ENCODE data around the gene KLHL29. TPM values are rescaled to one million over a fixed set of nuclear protein-coding genes. Genes with fewer than 3 reads are reported as not detected.
A peak's percentile ranks its signal among the peaks of the same experiment; 100 is the strongest.

The KLHL29 gene
- total and polyA plus RNA-seq, 2 experiments from 2014 or later, result 3.8 to 9.9 TPM

DNA sequence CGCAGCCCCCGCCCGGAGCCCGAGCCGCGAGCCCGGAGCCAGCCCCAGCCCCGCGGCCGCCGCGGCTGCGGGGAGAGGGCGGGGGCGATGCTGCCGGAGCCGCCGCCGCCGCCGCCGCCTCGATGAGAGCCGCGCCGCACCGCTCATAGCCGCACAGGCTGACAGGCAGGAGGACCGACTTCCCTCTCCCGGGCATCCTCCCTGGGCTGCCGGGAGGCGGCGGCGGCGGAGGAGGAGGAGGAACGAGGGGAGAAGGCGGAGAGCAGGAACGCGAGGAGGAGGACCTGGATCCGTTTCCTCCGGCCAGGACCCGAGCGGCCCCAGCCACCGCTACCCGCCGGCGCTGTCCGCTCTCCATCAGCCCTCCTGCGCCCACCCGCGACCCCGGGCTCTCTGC is 370 bp downstream of the KLHL29 start:
- Histone ChIP-seq H3K36me3 (replicated peaks; ENCODE audit: insufficient read depth, low read depth) (no peaks in the 10 kb centered on the region), H3K27ac (no peak overlapping the region), H3K4me2 (peak overlapping the region; percentile 99), H3K4me1 (ENCODE audit: insufficient read depth) (peaks cover 9% of the 10 kb centered on the region), H2AFZ (peak overlapping the region; percentile 74), H3K79me2 (peaks cover 31% of the 10 kb centered on the region), H3K9me3 (ENCODE audit: low read depth) (no peaks in the 10 kb centered on the region), H4K20me1 (ENCODE audit: insufficient read depth, poor library complexity, severe bottlenecking) (peaks cover 5% of the 10 kb centered on the region), H3K4me3 (peak overlapping the region; percentile 79), H3K27me3 (peaks cover 56% of the 10 kb centered on the region), H3K9me2 (replicated peaks; ENCODE audit: insufficient read depth) (no peaks in the 10 kb centered on the region)
- peak; percentile 54 for DNase-seq (ENCODE audit: low spot score)
- 0% methylated on average over 2 of the region's 52 CpGs for WGBS (ENCODE audit: low lambda C conversion rate, missing lambda C conversion rate)
- TF ChIP-seq EZH2 (IDR thresholded peaks at IDR 0.05; ENCODE audit: borderline replicate concordance) (no peak), EZH2phosphoT487 (IDR thresholded peaks at IDR 0.05; ENCODE audit: low read depth, severe bottlenecking, unreplicated experiment) (no peak), CTCF (IDR thresholded peaks at IDR 0.05; ENCODE audit: poor library complexity) (no peak)

DNA sequence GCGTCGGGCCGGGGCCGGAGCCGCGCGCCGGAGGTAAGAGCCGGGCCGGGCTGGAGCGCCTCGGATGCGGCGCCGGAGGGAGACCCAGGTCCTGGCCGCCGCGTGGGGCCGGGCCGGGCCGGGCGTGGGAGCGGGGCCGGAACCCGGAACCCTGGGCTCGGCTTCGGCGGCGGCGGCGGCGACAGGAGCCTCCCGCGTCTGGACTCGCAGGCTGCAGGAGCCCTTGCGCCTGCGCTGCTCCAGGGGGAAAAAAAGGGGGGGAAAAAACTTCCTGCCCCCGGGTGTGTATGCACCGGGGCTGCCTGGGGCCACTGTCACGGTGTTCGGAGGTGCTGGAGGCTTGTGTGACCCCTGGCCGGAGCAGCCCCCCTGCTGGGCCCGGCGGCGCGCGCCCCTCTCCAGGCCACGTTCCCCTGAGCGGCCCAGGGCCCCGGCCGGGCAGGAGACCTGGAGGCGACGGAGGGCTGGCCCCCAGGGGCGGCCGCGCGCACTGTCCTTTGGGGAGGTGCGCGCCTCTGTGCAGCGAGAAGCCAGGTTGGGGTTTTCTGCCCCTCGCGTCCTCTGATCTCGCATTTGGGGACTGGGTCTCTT is 864 bp downstream of the KLHL29 start:
- Histone ChIP-seq H3K79me2 (peaks cover 31% of the 10 kb centered on the region), H3K9me3 (ENCODE audit: low read depth) (no peaks in the 10 kb centered on the region), H3K4me3 (peak overlapping the region; percentile 79), H4K20me1 (ENCODE audit: insufficient read depth, poor library complexity, severe bottlenecking) (peaks cover 5% of the 10 kb centered on the region), H3K4me1 (ENCODE audit: insufficient read depth) (peaks cover 9% of the 10 kb centered on the region), H3K4me2 (peak overlapping the region; percentile 99), H3K9me2 (replicated peaks; ENCODE audit: insufficient read depth) (no peaks in the 10 kb centered on the region), H2AFZ (peak overlapping the region; percentile 74), H3K36me3 (replicated peaks; ENCODE audit: insufficient read depth, low read depth) (no peaks in the 10 kb centered on the region), H3K27ac (no peak overlapping the region), H3K27me3 (peaks cover 56% of the 10 kb centered on the region)
- WGBS (ENCODE audit: low lambda C conversion rate, missing lambda C conversion rate), result 3% methylated on average over 22 of the region's 63 CpGs
- no peak for TF ChIP-seq CTCF (IDR thresholded peaks at IDR 0.05; ENCODE audit: poor library complexity)
- no peak for TF ChIP-seq EZH2 (IDR thresholded peaks at IDR 0.05; ENCODE audit: borderline replicate concordance)
- TF ChIP-seq EZH2phosphoT487 (IDR thresholded peaks at IDR 0.05; ENCODE audit: low read depth, severe bottlenecking, unreplicated experiment), result no peak
- peak; percentile 44 for DNase-seq (ENCODE audit: low spot score)

- Histone ChIP-seq H3K9me2 (replicated peaks; ENCODE audit: insufficient read depth) (no peaks in the 10 kb centered on the region), H4K20me1 (ENCODE audit: insufficient read depth, poor library complexity, severe bottlenecking) (peaks cover 5% of the 10 kb centered on the region), H2AFZ (peak overlapping the region; percentile 69), H3K9me3 (ENCODE audit: low read depth) (no peaks in the 10 kb centered on the region), H3K27me3 (peaks cover 57% of the 10 kb centered on the region), H3K4me3 (peak overlapping the region; percentile 79), H3K36me3 (replicated peaks; ENCODE audit: insufficient read depth, low read depth) (no peaks in the 10 kb centered on the region), H3K4me1 (ENCODE audit: insufficient read depth) (peaks cover 9% of the 10 kb centered on the region), H3K27ac (no peak overlapping the region), H3K79me2 (peaks cover 34% of the 10 kb centered on the region), H3K4me2 (peak overlapping the region; percentile 99)
- WGBS (ENCODE audit: low lambda C conversion rate, missing lambda C conversion rate), result 1% methylated on average over 68 of the region's 91 CpGs
- TF ChIP-seq EZH2 (IDR thresholded peaks at IDR 0.05; ENCODE audit: borderline replicate concordance) (no peak), CTCF (IDR thresholded peaks at IDR 0.05; ENCODE audit: poor library complexity) (peak; percentile 8)
- DNase-seq (ENCODE audit: low spot score), result peak; percentile 43
Observed at GRCh38 chr2:23386339-23387220, 1.6 kb downstream of the KLHL29 start.

All from hepatocyte (in vitro differentiated cells).